A673 (cell line): ENCODE data around the gene DFFB. TPM values are rescaled to one million over a fixed set of nuclear protein-coding genes. Genes with fewer than 3 reads are reported as not detected.

Source experiments
- BruUV-seq: library from RNA; stranded (reverse); fragments of 400-500 nt; replicated peaks from 2 replicates; lab custom pipeline; 2021; lab: Mats Ljungman, UMichigan
- CTCF ChIA-PET: fragments of 300-600 bp; sonication (Branson Sonifier 250); formaldehyde crosslinking; loops from one replicate; lab custom pipeline; 2022; ENCODE audit warnings: antibody characterized with exemption; lab: Charles Lee
- POLR2A ChIA-PET: fragments of 300-600 bp; sonication (Branson Sonifier 250); formaldehyde crosslinking; loops from one replicate; lab custom pipeline; 2022; ENCODE audit warnings: antibody characterized with exemption; ENCODE audit not compliant: low non-redundant PET; lab: Charles Lee
- DNase-seq: peaks from one replicate; pipeline ENCODE4 v3.0.0-alpha.2; 2015; ENCODE audit warnings: low spot score
- H3K27ac ChIP-seq: fragments of 200-600 bp; sonication (generic); 2 replicates; pipeline ENCODE4 v1.5.1; 2016; ENCODE audit warnings: mixed run types, low read depth, mild to moderate bottlenecking, mixed read lengths, antibody characterized with exemption, low read length; ENCODE audit not compliant: poor library complexity, severe bottlenecking
- H3K27me3 ChIP-seq: fragments of 200-600 bp; sonication (generic); replicated peaks from 2 replicates; pipeline ENCODE4 v1.6.1; 2017; ENCODE audit warnings: mixed run types, low read depth, mild to moderate bottlenecking, mixed read lengths, antibody characterized with exemption, low read length; ENCODE audit not compliant: insufficient read depth, poor library complexity
- H3K36me3 ChIP-seq: fragments of 200-600 bp; sonication (generic); 2 replicates; pipeline ENCODE4 v1.6.1; 2016; ENCODE audit warnings: mixed run types, mild to moderate bottlenecking, mixed read lengths, antibody characterized with exemption, low read length; ENCODE audit not compliant: insufficient read depth, poor library complexity, severe bottlenecking
- H3K4me1 ChIP-seq: fragments of 200-600 bp; sonication (generic); 2 replicates; pipeline ENCODE4 v1.6.1; 2017; ENCODE audit warnings: mixed run types, mild to moderate bottlenecking, mixed read lengths, antibody characterized with exemption, low read length; ENCODE audit not compliant: insufficient read depth, poor library complexity, severe bottlenecking
- H3K4me3 ChIP-seq: fragments of 200-600 bp; sonication (generic); 2 replicates; pipeline ENCODE4 v1.5.1; 2016; ENCODE audit warnings: low read depth, mixed run types, mild to moderate bottlenecking, mixed read lengths, low read length; ENCODE audit not compliant: poor library complexity, severe bottlenecking
- H3K9me3 ChIP-seq: fragments of 200-600 bp; sonication (generic); 2 replicates; pipeline ENCODE4 v1.6.1; 2016; ENCODE audit warnings: mixed run types, low read depth, mild to moderate bottlenecking, mixed read lengths, antibody characterized with exemption, low read length; ENCODE audit not compliant: poor library complexity, severe bottlenecking
- EZH2 ChIP-seq: fragments of 200-600 bp; sonication (generic); IDR thresholded peaks from 2 replicates; pipeline ENCODE4 v1.6.1; 2017; ENCODE audit warnings: borderline replicate concordance, low read depth, mild to moderate bottlenecking, mixed read lengths, antibody characterized with exemption, low read length; ENCODE audit not compliant: poor library complexity, severe bottlenecking
- intact Hi-C: fragments of 100-400 bp; cut with micrococcal nuclease; formaldehyde crosslinking; loops from one replicate; pipeline ENCODE4 v1.10.0; 2022; ENCODE audit not compliant: unreplicated experiment
- total RNA-seq: library from RNA; stranded (reverse); gene quantifications from 2 replicates; pipeline ENCODE4 v1.2.3, GENCODE V29; 2021
- TF ChIP-seq, protein P1 (sequence below): fragments of 300-800, 200-600 bp; sonication (generic); conservative IDR thresholded peaks from 2 replicates; pipeline ENCODE4 v1.5.1; 2017; ENCODE audit warnings: low read depth, mild to moderate bottlenecking, antibody characterized with exemption, low read length, moderate library complexity, mixed read lengths

Gene DFFB
- total RNA-seq, 1 experiment from 2014 or later = 8.9 TPM

DNA sequence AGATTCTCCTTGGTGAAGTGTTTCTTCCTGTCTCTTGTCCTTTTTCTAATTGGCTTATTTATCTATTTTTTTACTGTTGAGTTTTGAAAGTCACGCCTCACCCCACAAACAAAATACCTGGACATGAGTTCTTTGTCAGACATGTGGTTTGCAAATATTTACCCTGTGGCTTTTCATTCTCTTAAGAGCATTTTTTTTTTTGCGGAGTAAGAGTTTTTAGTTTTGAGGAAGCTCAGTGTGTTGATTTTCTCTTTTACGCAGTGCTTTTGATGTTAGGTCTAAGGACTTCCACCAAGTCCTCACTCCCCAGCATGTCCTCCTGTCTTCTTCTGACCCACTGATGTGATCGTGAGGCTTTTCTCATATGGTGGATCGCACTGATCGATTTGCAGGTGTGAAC, 7.6 kb downstream of the DFFB start:
- no peak for TF ChIP-seq EZH2
- TF ChIP-seq, protein P1, sequence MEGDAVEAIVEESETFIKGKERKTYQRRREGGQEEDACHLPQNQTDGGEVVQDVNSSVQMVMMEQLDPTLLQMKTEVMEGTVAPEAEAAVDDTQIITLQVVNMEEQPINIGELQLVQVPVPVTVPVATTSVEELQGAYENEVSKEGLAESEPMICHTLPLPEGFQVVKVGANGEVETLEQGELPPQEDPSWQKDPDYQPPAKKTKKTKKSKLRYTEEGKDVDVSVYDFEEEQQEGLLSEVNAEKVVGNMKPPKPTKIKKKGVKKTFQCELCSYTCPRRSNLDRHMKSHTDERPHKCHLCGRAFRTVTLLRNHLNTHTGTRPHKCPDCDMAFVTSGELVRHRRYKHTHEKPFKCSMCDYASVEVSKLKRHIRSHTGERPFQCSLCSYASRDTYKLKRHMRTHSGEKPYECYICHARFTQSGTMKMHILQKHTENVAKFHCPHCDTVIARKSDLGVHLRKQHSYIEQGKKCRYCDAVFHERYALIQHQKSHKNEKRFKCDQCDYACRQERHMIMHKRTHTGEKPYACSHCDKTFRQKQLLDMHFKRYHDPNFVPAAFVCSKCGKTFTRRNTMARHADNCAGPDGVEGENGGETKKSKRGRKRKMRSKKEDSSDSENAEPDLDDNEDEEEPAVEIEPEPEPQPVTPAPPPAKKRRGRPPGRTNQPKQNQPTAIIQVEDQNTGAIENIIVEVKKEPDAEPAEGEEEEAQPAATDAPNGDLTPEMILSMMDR = no peak
- ChIA-PET POLR2A (no interaction called here), CTCF (interaction anchor here (0.6 kb wide), 1 partner anchor 34 kb away, joined by 5 read pairs; no protein-coding TSS in a partner anchor)
- Histone ChIP-seq H3K27me3 (no peaks in the 10 kb centered on the region), H3K4me1 (no peaks in the 10 kb centered on the region), H3K36me3 (no peaks in the 10 kb centered on the region), H3K4me3 (no peak overlapping the region), H3K27ac (no peak overlapping the region), H3K9me3 (no peaks in the 10 kb centered on the region)
- BruUV-seq = no TSS peak
- intact Hi-C loops = no loop called here
- no peak for DNase-seq

DNA sequence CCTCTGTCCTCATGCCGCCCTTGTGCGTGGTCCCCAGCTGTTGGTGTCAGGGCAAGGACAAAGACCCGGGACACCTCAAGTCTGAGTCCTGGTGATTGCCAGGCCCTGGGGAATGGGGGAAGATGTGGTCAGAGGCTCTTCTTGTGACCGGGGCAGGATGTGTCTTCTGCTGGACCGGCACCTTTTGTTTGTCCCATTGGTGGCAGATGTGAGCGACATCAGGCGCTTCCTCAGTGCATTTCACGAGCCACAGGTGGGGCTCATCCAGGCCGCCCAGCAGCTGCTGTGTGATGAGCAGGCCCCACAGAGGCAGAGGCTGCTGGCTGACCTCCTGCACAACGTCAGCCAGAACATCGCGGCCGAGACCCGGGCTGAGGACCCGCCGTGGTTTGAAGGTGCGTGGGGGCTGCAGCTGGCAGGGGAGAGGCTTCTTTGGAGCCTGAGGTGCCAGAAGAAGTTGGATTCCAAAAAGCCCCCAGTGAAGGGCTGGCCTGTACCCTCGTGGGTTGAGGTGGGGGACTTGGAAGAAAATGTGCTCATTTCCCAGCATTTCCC, 8.4 kb downstream of the DFFB start:
- Histone ChIP-seq H3K4me3 (no peak overlapping the region), H3K9me3 (no peaks in the 10 kb centered on the region), H3K27me3 (no peaks in the 10 kb centered on the region), H3K4me1 (no peaks in the 10 kb centered on the region), H3K36me3 (no peaks in the 10 kb centered on the region), H3K27ac (no peak overlapping the region)
- no TSS peak for BruUV-seq
- CTCF ChIA-PET = interaction anchor here (0.6 kb wide), 1 partner anchor 33 kb away, joined by 5 read pairs; no protein-coding TSS in a partner anchor
- POLR2A ChIA-PET = no interaction called here
- intact Hi-C loops = no loop called here
- no peak for DNase-seq
- TF ChIP-seq, protein P1 = no peak
- no peak for TF ChIP-seq EZH2

DNA sequence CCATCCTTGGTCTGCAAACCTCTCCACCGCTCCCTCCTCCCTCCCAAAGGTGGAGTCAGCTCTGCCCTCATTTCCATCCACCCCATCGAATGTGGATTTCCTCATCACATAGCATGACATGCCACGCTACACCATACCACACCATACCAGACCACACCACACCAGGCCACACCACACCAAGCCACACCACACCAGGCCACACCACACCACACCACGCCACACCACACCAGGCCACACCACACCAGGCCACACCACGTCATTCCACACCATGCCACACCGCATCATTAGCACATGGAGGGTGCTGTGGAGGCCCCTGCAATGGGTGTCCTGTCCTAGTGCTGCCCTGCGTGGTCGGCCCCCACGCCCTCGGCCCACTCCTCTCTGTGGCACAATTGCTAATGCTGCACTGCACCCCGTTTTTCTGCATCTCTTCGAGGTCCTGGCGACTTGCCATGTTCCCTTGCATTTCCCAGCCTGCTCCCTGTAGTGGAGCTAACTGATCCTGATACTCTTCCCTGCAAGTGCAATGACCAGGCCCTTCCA, 11.3 kb downstream of the DFFB start:
- H3K4me3 ChIP-seq = no peak overlapping the region
- no peaks in the 10 kb centered on the region for H3K27me3 ChIP-seq
- CTCF ChIA-PET = no interaction called here
- POLR2A ChIA-PET = no interaction called here
- H3K27ac ChIP-seq = no peak overlapping the region
- BruUV-seq = no TSS peak
- intact Hi-C loops = no loop called here
- no peaks in the 10 kb centered on the region for H3K4me1 ChIP-seq
- no peak for DNase-seq
- no peaks in the 10 kb centered on the region for H3K9me3 ChIP-seq
- no peaks in the 10 kb centered on the region for H3K36me3 ChIP-seq
- TF ChIP-seq, protein P1 = no peak
- no peak for TF ChIP-seq EZH2
